ENCODE measurements around the gene HTR4. TPM values are rescaled to one million over a fixed set of nuclear protein-coding genes. Genes with fewer than 3 reads are reported as not detected.

Gene HTR4
- total RNA-seq, 4 donors from 2014 or later = 0.76 TPM; not detected in 3

DNA sequence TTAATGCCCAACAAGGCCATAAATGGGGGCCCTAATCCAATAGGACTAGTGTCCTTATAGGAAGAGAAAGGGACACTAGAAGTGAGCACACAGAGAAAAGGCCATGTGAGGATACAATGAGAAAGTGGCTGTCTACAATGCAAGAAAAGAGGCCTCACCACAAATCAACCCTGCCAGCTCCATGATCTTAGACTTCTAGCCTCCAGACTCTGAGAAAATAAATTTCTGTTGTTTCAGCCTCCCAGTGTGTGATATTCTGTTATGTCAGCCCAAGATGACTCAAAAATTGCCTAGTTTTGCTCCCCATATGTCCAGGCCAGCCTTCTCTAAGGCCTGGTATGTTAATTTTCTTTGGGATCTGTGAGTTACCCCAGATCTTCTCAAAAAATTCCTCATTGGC is 32.3 kb upstream of the HTR4 start:
- intact Hi-C loops (cut with DNase I) = no loop called here
- no peak for DNase-seq
- Histone ChIP-seq H3K27me3 (no peaks in the 10 kb centered on the region), H3K27ac (no peak overlapping the region), H3K9me3 (no peaks in the 10 kb centered on the region), H3K36me3 (no peaks in the 10 kb centered on the region), H3K4me3 (no peak overlapping the region), H3K4me1 (no peaks in the 10 kb centered on the region)
- no peak for TF ChIP-seq CTCF (IDR thresholded peaks at IDR 0.05)
- no peak for TF ChIP-seq POLR2A (IDR thresholded peaks at IDR 0.05)

- H3K27me3 ChIP-seq = no peaks in the 10 kb centered on the region
- H3K36me3 ChIP-seq = no peaks in the 10 kb centered on the region
- DNase-seq = no peak
- no peak overlapping the region for H3K27ac ChIP-seq
- no peaks in the 10 kb centered on the region for H3K9me3 ChIP-seq
- H3K4me3 ChIP-seq = no peak overlapping the region
- H3K4me1 ChIP-seq = no peaks in the 10 kb centered on the region
- 55% methylated on average over 3 of the region's 3 CpGs for WGBS, 2 donors
- intact Hi-C loops (cut with DNase I) = no loop called here
- TF ChIP-seq CTCF (IDR thresholded peaks at IDR 0.05) (no peak), POLR2A (IDR thresholded peaks at IDR 0.05) (no peak)
Observed at GRCh38 chr5:148685520-148686134, 31.3 kb upstream of the HTR4 start.

DNA sequence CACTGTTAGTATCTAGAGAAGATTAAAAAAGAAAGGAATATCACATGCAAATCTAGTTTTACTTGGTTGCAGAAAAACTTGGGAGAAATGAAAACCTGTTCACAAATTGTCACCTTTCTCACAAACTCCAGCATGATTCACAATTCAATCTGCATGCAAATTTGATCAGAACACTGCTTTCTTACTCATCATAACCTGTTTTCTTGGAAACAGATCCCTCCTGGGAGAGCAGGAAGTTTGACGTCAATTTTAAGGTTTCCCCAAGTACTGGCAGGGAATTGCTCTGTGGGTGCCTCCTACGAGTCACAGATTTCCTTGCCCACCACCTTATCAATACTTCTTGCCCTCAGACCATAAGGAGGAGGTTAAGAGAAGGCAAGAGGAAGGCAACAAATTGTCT is 30.2 kb upstream of the HTR4 start:
- Histone ChIP-seq H3K4me3 (no peak overlapping the region), H3K27ac (no peak overlapping the region), H3K27me3 (no peaks in the 10 kb centered on the region), H3K4me1 (no peaks in the 10 kb centered on the region), H3K36me3 (no peaks in the 10 kb centered on the region), H3K9me3 (no peaks in the 10 kb centered on the region)
- TF ChIP-seq POLR2A (IDR thresholded peaks at IDR 0.05) (no peak), CTCF (IDR thresholded peaks at IDR 0.05) (no peak)
- DNase-seq = no peak
- intact Hi-C loops (cut with DNase I) = no loop called here
- 35 to 54% methylated on average over 2 of the region's 2 CpGs for WGBS, 2 donors

DNA sequence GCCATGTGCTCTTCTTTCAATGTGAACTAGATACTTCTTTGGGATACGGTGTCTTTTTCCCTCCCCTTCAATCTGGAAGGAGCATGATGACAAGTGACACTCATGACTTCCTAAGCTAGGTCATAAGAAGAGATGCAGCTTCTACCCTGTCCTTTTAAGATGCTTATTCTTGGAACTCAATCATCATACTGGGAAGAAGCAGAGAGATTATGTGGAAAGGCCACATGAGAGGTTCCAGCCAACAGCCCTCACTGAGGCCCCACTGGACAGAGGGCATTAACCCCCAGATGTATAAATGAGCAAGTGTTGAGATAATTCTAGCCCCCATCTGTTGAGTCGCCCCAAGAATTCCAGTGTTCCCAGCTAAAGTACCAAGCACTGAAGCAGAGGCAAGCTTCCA is 29.3 kb upstream of the HTR4 start:
- no peaks in the 10 kb centered on the region for H3K27me3 ChIP-seq
- H3K27ac ChIP-seq = no peak overlapping the region
- intact Hi-C loops (cut with DNase I) = no loop called here
- H3K9me3 ChIP-seq = no peaks in the 10 kb centered on the region
- 69 to 87% methylated on average over 1 to 2 of the region's 2 CpGs for WGBS, 2 donors
- no peak overlapping the region for H3K4me3 ChIP-seq
- no peak for DNase-seq
- no peaks in the 10 kb centered on the region for H3K4me1 ChIP-seq
- no peaks in the 10 kb centered on the region for H3K36me3 ChIP-seq
- TF ChIP-seq POLR2A (IDR thresholded peaks at IDR 0.05) = no peak
- TF ChIP-seq CTCF (IDR thresholded peaks at IDR 0.05) = no peak

DNA sequence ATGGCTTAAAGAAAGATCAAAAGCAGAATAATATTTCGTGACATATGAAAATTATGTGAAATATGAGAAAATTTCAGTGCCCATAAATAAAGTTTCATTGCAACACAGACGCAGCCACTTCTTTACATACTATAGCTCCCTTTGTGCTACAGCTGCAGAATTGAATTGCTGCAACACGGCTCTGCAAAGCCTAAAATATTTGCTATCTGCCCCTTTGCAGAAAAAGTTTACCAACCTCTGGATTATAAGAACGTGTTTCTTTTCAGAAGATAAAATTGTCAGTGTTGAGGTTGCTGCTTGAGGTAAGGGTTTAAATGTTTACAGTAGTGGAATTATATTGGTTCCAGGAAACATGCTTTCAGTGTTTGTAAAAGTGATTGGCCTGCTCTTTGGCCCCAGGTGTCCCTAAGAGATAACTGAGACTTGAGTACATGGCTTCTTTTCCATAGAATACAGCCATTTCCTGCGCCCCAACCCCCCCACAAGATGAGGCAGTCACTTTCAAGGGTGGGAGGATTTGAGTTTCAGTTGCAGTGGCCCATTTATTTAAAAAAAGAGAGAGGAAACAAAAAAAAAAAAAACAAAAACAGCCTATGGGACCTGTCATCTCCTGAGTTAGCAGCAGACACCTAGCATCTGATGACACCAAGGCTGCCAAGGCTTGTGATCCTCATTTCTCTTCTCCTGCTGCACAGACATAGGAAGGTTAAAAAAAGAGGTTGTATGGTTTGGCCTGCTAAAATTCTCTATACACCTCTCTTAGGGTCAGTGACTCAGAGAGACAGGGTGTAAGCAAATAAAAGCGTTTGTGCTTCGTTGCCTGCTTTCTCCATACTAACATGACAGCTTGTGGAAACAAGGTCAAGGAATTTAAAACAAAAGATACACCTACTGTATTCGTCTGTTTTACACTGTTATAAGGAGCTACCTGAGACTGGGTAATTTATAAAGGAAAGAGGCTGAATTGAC is 28.0 kb upstream of the HTR4 start:
- H3K4me1 ChIP-seq = no peaks in the 10 kb centered on the region
- no peaks in the 10 kb centered on the region for H3K27me3 ChIP-seq
- intact Hi-C loops (cut with DNase I) = no loop called here
- no peaks in the 10 kb centered on the region for H3K9me3 ChIP-seq
- no peak overlapping the region for H3K4me3 ChIP-seq
- no peak for TF ChIP-seq POLR2A (IDR thresholded peaks at IDR 0.05)
- no peak for TF ChIP-seq CTCF (IDR thresholded peaks at IDR 0.05)
- 45 to 48% methylated on average over 8 of the region's 8 CpGs for WGBS, 2 donors
- no peak for DNase-seq
- no peaks in the 10 kb centered on the region for H3K36me3 ChIP-seq
- no peak overlapping the region for H3K27ac ChIP-seq

Data from esophagus squamous epithelium (tissue), 5 donors.